ENCODE data around the gene SLC4A7.
"Not testable (repeated sequence)": the region's sequence is repeated elsewhere in the genome, so short reads cannot be mapped to it uniquely, and the experiment has no call there.

Gene SLC4A7

DNA sequence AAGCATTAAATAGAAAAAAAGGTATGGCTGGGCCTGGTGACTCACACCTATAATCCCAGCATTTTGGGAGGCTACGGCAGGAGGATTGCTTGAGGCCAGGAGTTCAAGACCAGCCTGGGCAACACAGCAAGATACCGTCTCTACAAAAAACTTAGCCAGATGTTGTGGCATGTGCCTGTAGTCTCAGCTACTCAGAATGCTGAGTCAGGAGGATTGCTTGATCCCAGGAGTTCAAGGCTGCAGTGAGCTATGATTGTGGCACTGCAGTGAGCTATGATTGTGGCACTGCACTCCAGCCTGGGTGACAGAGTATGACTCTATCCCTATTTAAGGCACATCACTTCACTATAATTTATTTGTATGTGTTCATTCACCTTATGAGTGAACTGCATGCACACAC is 54.3 kb downstream of the SLC4A7 start:
- no peak for DNase-seq (ENCODE audit: low read depth in 2 of 2)

- no peak for DNase-seq (ENCODE audit: low read depth in 2 of 2)
Observed at GRCh38 chr3:27428446-27428845, 55.7 kb downstream of the SLC4A7 start.

GRCh38 chr3:27426926-27427325 is 57.3 kb downstream of the SLC4A7 start:
- no peak for DNase-seq (ENCODE audit: low read depth in 2 of 2)

- DNase-seq (ENCODE audit: low read depth in 2 of 2): no peak
Observed at GRCh38 chr3:27425896-27426565, 58.2 kb downstream of the SLC4A7 start.

DNA sequence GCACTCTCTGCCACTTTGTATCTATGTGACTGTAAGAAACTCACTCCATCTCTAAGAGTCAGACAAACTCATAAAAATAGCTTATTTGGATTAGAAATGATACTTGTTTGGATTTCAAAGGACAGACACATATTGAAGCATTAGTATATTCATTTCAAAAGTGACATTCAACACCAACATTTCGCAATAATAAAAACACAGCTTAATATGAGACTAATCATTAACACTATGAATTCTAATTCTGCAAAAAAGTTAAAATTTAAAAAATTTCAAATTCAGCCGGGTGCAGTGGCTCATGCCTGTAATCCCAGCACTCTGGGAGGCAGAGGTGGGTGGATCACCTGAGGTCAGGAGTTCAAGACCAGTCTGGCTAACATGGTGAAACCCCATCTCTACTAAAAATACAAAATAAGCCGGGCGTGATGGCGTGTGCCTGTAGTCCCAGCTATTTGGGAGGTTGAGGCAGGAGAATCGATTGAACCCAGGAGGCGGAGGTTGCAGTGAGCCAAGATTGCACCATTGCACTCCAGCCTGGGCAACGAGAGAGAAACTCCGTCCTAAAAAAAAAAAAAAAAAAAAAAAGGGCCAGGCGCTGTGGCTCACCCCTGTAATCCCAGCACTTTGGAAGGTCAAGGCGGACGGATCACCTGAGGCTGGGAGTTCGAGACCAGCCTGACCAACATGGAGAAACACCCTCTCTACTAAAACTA is 59.2 kb downstream of the SLC4A7 start:
- not testable (repeated sequence) for DNase-seq (ENCODE audit: low read depth in 2 of 2)

DNA sequence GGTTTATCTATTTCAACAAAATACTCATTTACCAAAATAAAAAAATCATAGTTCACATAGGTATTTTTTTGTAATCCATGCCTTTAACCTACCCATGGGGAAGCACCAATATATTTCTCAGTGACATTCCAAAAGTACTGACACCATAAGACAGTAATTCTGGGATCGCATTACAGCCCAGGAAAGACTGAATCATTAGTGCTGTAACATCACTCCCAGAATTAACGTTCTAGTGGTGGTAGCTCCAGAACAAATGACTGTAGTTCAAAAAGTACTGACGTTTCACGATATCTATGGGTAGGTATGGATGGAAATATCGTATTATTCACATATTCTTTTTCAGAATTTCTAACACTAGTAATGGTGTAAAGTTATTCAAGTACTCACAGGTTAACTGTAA is 60.7 kb downstream of the SLC4A7 start:
- no peak for DNase-seq (ENCODE audit: low read depth in 2 of 2)

GRCh38 chr3:27422617-27423016 is 61.6 kb downstream of the SLC4A7 start:
- DNase-seq (ENCODE audit: low read depth in 2 of 2): no peak

GRCh38 chr3:27415202-27415601 is 69.0 kb downstream of the SLC4A7 start:
- DNase-seq (ENCODE audit: low read depth in 2 of 2): no peak

- no peak for DNase-seq (ENCODE audit: low read depth in 2 of 2)
Observed at GRCh38 chr3:27392950-27393679, 91.1 kb downstream of the SLC4A7 start.

DNA sequence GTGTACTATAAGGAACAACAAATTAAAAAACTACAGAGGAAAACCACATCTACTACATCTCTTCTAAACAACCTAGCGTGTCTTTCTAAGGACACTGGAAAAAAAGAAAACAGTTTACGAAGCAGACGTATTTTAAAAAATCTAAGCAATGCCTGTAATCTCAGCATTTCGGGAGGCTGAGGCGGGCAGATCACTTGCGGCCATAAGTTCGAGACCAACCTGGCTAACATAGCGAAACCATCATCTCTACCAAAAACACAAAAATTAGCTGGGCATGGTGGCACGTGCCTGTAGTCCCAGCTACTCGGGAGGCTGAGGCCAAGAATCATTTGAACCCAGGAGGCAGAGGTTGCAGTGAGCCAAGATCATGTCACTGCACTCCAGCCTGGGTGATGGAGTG is 91.8 kb downstream of the SLC4A7 start:
- not testable (repeated sequence) for DNase-seq (ENCODE audit: low read depth in 2 of 2)

GRCh38 chr3:27391796-27392195 is 92.4 kb downstream of the SLC4A7 start:
- no peak for DNase-seq (ENCODE audit: low read depth in 2 of 2)

DNA sequence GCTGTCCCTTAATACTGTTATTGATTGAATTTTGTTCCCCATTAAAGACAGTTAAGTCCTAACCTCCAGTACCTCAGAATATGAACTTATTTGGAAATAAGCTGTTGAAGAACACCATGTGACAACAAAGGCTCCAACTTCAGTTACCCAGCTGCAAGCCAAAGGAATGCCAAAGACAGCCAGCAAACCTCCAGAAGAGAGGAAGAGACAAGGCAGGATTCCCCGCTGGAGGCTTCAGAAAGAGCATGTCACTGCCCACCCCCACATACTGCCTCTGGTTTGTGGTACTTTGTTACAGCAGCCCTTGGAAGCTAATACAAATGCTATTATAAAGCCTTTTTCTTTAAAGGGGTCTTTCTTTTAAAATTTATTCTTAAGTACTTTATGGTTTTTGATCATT is 96.6 kb downstream of the SLC4A7 start:
- DNase-seq (ENCODE audit: low read depth in 2 of 2): no peak

GRCh38 chr3:27385504-27385903 is 98.7 kb downstream of the SLC4A7 start:
- no peak for DNase-seq (ENCODE audit: low read depth in 2 of 2)

DNA sequence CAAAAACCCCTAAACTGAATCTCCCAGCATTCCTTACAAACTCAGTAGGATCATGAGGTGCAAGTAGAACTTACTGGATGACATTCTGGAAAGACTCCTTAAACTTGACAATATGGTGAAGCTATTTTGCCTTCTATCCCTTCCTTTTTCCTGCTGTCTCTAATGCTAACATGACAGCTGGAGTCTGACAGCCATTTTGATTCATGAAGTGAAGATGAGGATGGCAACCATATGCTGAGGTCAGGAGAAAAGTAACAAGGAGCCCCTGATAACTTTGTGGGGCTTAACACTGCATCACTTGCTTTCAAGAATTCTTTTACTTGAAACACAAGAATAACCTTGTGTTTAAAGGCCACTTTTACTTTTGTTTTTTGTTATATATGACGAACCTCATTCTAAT is 100.0 kb downstream of the SLC4A7 start:
- no peak for DNase-seq (ENCODE audit: low read depth in 2 of 2)

- no peak for DNase-seq (ENCODE audit: low read depth in 2 of 2)
Observed at GRCh38 chr3:27380433-27381357, 103.5 kb downstream of the SLC4A7 start.

GRCh38 chr3:27378331-27378730 is 105.9 kb downstream of the SLC4A7 start:
- no peak for DNase-seq (ENCODE audit: low read depth in 2 of 2)

- DNase-seq (ENCODE audit: low read depth in 2 of 2): no peak
Observed at GRCh38 chr3:27376109-27376772, 107.9 kb downstream of the SLC4A7 start.

DNA sequence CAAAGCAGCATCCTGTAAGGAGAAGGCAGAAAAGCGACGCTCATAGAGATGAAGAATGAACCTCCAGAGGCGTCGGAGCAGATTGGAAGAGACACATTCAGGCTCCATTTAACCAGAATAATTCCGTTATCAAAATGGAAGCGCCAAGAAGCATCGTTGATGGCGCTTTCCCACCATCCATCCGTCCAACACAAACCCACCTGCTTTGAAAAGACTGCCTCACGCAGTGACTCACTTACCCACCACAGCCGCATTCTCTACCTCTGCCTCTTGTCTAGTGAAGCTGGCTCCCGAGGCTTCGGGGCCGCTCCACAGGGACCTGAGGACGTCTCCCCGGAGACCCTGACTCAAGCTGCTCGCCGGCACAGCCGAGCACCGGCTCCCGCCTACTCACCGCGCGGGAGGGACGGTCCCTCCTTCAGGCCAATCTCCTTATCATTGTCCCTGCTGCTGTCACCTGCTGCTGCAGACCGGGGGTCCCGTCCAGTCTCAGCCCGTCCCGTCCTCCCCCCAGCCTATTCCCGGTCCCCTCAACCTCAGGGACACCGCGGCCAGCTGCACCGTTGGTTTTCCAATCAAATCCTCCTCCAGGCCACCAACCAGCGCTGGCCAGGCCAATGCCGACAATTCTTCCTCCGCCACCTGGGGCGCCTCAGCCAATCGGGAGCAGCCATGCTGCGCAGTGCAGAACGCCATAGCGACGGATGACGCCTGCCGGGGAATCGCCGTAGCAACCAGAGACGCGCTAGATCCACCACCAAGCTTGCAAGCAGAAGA is 115.2 kb downstream of the SLC4A7 start, which contains the start of gene NEK10:
Gene NEK10 (minus strand): TSS at position 553 of the 777 bp plus-strand sequence. CDS start 16,501 bp downstream, outside the sequence.
- DNase-seq (ENCODE audit: low read depth in 2 of 2): peak; percentile 81 to 86

GRCh38 chr3:27366062-27366591 is 118.1 kb downstream of the SLC4A7 start:
- DNase-seq (ENCODE audit: low read depth in 2 of 2): no peak
